Measurements from ENCODE around the gene ZNF74.

The ZNF74 gene

DNA sequence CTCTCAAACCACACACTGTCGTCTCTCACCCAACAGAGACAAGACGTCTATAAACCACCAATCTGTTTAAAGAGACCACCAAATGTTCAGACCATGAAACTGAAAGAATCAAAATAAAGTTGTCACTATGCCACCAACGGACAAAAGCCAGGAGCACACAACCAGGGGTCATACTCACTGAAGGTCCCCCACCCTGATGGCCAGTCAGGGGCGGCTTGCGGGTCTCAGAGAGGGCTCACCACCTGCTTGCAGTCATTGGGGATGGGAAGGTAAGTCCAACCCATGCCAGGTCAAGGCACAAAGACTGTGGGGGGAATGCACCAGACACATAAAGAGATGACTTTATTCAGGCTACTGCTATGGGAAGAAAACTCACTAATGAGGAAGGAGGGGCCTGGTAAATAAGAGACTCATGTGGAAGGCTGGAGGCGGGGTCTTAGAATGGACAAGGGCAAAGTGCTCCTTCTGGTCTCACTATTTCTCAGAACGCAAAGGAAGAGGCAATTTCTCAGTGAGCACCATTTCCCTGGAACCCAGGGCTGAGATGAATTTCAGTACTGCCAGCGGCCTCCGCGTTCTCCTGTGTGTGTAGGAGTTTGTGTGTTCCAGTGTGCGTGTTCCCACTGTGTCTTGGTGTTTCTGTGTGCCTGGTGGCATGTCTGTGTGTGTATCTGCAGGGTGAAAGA is 26.3 kb downstream of the ZNF74 start:
- DNase-seq (ENCODE audit: low read depth) = no peak

DNA sequence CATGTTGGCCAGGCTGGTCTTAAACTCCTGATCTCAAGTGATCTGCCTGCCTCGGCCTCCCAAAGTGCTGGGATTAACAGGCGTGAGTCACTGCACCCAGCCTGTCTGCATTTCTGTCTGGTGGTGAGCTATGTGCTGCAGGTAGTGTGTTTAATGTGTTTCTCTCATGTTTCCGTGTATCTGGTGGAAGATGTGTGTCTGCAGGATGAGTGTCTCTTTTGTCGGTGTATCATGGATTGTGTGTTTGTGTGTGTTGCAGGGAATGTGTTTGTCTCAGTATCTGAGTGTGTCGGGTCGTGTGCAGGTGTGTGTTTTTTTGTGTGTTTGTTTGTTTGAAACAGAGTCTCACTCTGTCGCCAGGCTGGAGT is 27.5 kb downstream of the ZNF74 start:
- no peak for DNase-seq (ENCODE audit: low read depth)

DNA sequence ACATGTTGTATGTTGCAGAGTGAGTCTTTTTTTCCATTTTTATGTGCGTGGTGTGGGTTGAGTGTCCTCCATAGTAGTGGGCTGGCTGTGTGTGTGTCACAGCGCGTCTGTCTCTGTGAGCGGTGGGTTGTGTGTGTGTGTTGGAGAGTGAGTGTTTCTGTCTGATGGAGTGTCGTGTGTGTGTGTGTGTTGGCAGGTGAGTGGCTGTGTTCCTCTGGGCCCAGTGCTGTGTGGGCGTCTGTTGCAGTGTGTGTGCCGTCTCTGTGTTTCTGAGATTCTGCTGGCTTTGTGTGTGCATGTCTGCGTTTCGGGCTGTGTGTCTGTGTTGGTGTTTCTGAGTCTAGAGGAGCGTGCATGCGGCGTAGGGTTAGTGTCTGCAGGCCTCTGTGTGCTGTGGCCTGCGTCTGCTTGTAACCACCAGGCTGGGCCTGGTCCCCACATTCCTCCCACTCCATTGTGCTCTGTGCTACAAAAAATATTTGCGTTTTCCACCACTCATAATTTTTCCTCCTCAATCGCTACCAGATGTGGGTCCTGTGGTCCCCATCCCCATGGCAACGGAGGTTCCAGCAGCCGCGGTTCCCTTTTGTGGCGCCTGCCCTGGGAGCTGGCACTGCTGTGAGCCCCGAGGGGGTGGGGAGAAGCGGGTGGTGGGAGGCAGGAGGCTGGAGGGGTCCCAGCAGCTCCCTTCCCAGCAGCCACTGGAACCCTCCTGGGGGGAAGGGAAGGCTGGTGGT is 28.5 kb downstream of the ZNF74 start:
- DNase-seq (ENCODE audit: low read depth) = no peak

DNA sequence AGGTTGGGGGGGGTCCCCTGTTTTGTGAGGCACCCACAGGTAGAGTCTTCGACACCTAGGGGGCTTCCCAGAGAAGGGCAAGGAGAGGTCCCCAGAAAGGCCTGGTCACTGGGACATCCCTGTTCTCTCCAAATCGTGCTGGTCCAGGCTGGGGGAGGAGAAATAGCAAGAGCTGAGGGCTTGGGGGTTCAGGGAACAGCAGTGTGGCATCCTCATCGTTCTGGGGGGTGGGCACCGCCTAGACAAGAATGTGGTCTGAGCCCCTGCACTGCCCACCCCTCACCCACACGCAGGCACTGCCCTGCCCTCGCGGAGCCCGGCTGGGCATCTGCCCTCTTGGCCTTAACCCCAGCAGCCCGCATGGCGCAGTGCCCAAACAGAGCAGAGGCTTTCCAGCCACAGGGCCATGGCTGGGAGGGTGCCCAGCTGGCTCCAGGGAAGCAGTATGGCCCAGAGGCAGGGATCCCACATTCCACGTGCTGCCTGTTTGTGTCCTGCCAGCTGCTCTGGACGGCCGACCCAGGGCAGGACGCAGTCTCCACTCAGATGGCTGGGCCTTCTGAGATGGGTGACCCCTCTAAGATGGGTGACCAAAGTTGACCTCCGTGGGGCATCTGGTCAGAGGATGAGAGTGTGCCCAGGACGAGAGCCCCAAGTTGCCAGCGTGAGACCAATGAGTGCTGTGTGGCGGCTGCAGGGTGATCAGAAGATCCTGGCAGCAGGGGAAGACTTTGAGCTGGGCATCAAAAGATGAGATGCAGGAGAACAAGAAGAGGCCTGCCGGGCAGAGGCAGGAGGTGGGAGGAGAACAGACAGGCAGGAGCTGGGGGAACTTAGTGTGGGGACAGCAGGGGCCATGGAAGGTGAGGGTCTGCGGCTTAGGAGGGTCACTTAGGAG is 29.3 kb downstream of the ZNF74 start:
- no peak for DNase-seq (ENCODE audit: low read depth)

DNA sequence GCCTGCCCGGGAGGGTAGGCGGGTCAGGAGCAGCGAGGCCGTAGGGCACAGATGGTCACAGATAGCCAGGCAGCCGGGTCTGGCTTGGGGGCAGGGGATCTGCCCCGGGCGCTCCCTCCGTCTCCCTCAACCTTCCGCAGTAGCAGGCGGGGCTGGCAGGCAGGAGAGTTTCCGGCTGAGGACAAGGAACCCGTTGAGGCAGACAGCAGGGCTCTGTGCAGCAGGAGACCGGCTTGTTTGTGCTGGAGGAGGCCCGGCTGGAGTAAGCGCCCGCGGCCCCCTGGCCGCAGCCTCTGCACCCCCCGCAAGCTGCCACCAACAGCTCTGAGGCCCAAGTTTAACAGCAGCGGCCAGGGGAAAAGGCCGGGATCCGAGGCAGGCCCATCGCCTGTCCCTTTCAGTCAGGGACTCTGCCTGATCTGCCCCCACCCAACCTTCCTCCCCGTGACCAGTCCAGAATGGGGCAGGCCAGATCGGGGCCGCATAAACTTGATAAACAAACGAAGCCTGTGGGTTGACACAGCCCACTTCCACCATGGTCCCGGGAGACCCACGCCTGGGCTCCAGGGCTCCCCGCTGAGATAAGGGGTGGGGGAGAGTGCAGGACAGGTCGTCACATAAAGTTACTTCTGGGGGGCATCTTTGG is 30.1 kb downstream of the ZNF74 start:
- no peak for DNase-seq (ENCODE audit: low read depth)

DNA sequence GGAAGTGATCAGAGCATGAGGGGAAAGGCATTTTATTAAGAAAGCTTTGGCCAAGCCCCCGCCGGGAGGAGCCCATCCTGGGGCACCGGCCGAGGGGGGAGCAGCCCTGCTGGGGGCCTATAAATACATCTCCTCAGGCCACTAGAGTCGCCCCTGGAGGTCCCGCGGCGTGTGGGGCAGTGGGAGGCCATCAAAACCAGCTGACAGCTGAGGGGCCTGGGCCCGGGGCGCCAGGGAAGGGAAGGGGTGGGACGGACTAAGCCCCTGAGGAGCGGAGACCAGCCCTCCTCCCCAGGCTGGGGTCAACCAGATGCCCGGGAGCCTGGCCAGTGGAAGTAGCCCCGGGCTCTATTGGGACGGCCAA is 30.6 kb downstream of the ZNF74 start:
- DNase-seq (ENCODE audit: low read depth) = no peak

DNA sequence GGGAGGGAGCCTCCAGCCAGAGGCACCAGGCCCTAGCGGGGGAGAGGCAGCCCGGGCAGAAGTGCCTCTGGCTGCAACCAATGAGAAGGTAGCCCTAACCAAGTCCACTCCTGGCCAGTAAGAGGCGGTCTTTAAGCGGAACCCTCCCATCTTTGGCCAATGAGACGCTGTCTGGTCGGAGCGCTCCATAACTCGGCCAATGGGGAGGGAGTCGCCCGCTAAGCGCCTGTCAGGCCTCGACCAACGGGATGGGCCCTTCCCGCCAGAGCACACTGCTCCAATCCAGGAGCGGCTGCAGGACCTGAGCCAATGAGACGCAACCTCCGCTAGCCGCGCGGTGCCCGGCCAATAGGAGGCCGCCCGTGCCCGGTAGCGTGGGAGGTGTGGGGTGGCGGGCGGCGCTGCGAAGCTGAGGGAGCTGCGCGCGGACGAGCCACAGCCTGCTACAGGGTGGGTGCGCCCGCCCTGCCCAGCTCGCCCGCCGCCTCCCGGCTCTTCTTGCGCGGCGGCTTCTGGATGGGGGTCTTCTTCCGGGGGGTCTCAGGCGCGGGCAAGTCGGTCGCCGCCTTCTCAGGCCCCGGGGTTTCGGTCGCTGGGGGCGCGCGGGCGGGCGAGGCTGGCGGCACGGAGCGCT is 31.1 kb downstream of the ZNF74 start:
- DNase-seq (ENCODE audit: low read depth) = no peak

DNA sequence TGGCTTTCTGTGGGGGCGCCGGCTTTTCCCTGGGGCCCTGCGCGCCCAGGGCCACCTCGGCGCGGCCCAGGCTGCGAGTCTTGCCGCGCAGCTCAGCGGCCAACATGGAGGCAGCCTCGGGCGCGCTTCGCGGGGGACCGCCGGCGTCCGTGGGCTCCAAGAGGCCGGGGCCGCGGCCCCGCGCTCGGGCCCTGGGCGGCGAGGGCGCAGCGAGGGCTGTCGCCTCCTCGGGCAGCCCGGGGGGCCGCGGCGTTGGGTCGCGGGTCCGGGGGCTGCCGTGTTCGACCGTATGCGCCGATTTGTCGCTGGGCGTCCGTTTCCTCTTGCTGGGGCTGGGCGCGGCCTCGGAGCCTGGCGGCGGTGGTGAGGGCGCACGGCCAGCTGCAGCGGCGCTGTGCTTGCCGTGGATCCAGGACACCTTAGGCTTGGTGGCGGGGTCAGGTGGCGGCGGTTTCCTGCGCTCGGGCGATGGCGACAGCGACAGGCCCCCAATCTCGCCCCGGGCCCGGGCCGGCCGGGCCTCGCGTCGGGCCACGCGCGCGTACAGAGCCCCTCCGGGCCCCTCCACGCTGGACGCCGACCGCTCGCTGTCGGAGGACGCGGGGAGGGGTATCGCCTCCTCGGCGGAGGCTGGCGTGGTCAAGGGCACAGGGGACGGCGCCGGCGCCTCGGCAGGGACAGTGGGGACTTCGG is 31.8 kb downstream of the ZNF74 start:
- DNase-seq (ENCODE audit: low read depth) = no peak

DNA sequence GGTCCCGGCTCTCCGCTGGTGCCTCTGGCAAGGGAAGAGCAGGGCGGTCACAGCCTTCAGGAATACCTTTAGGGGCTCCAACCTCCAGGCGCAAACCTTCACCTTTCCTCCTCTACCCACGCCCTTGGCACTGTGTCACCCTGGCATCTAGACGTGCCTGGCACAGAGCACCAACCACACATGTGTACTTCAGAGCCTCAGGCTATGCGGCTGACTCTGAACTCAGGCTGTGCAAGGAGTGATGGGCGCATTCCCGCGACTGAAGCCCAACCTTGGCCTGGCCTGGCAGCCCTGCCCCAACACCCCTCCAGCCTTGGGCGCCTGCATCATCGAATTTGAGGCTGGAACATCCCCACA is 32.3 kb downstream of the ZNF74 start:
- no peak for DNase-seq (ENCODE audit: low read depth)

DNA sequence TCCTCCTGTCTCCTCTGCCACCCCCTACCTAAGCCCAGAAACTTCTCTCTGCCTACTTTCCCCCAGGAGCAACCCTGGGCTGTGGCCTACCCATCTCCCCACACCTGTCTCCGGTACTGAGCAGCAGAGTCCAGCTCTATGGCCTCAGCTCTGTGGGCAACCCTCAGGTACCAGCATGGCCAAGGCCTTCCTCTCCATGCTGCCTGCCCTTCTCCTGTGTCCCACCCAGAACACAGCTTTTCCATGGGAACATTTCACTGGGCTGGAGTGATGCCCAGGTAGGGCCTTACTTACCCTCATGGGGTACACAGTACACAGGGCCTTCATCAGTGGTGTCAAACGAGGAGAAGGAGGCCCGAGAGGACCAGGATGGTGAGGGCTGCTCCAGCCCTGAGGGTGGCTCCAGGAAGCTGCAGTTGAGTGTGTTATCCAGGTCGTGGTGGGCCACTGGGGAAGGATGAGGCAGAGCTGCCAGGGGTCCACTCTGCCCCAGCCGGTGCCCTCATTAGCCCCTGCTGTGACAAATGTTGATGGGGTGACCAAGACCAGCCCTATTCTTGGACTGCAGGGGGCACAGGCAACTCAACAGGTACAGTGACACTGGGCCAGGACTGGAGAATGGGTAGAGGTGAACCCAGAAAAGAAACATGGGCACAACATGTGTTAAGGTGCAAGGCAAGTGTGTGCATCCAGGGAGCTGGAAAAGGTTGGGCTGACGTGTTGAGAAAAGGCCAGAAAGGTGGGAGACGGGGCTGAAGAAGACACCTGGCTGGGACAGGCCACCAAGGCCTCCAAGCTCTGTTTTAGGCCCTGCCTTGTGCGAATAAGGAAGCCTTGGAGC is 33.4 kb downstream of the ZNF74 start:
- no peak for DNase-seq (ENCODE audit: low read depth)

DNA sequence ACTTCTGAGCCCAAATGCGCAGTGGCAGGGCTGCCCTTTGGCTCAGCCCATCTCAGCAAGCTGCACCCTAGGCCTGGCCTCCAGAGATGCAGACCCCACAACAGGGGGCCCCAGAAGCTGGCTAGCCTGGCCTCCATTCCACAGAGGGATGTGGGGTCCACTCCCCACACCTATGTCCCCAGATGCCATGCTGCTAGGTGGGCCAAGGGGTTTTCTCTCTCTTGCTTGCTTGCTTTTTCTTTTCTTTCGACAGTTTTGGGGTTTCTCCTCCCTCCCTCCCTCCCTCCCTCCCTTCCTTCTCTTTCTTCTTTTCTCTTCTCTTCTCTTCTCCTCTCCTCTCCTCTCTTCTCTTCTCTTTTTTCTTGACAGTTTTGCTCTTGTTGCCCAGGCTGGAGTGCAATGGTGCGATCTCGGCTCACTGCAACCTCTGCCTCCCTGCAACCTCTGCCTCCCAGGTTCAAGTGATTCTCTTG is 34.0 kb downstream of the ZNF74 start:
- no peak for DNase-seq (ENCODE audit: low read depth)

DNA sequence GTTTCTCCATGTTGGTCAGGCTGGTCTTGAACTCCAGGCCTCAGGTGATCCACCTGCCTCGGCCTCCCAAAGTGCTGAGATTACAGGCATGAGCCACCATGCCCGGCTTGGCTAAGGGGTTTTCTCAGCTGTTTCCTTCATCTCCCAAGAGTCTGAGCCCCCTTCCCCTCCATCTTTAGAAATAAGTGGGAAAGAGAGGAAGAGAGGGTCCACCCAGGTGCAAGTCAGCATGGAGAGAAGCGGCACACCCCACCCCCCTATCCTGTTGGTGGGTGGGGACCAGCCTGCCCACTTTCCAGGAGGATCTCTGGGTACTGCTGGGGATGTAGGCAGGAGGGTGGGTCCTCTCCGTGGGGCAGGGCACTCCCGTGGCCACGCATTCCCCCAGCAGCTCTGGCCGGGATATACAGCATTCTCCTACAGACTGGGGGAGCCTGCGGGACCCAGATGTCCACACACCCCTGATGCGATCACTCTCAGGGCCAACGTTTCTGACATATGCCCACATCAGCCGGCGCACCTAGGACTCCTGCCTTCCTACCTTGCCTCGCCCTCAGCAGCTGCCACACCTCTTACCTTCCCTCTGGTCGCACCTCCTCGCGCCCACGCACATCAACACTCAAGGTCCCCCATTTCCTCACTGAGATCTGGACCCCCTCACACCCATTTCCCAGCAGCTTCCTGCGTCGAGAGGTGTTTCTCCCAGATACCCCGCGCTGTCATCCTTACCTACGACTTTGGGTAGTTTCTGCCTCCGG is 34.7 kb downstream of the ZNF74 start:
- no peak for DNase-seq (ENCODE audit: low read depth)

DNA sequence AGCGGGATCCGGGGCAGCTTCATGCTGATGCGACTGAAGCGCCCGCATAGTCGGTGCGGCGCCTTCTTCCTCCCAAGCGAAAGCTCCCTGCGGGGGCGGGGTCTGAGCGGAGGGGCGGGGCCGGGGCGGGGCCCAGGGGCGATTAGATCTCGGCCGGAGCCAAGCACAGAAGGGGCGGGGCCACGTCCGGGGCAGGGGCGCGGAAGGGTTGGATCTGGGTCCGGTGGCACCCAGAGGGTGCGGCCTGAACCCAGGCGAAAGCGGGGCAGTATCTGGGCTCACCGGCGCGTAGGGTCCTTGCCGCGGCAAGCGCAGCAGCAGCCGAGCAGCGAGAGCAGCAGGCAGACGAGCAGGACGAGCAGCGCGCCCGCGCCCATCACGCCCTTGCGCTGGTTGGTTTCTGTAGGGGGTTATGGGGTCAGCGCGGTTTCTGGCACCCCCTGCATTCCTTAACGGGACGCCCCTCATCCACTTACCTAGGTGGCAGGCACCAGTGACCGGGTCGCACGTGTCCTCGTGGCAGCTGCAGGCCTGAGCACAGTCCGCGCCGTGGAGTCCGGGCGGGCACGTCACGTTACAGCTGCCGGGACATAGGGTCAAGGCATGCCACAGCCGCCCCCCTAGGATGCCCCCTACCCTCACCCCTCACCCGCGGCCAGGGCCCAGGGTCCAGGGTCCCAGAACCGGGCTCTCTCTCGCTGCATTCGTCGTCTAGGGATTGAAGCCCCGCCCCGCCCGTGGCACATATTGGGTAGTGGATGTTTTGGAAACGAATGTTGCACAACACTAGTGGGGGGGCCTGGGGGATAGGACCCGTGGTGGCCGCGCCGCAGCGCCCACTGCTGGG is 35.5 kb downstream of the ZNF74 start:
- DNase-seq (ENCODE audit: low read depth) = peak; percentile 61

DNA sequence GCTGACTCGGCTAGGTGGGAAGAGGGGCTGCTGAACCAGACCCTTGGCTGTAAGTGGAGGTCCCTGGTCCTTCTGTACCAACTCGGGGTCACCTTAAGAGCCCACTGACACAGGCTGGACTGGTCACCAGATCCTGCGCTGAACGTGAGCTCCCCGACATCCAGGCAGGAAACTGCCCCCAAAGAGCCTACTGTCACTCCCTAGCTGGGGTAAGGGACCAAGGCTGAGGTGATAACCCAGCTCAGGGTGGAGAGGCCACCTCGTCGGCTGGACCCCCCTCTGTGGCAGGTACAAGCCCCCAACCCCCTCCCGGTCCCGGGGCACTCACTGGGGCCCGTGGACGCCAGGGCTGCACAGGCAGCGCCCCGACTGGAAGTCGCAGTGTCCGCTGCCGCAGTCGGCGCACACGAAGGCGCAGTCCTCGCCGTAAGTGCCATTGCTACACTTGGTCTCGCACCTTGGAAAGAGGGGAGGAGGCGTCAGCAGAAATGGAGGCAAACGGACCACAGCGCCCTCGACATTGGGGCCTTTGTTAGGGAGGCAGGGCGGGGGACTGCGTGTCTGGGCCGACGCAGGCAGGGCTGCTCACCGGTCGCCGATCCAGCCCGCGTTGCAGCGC is 36.3 kb downstream of the ZNF74 start:
- DNase-seq (ENCODE audit: low read depth) = no peak

DNA sequence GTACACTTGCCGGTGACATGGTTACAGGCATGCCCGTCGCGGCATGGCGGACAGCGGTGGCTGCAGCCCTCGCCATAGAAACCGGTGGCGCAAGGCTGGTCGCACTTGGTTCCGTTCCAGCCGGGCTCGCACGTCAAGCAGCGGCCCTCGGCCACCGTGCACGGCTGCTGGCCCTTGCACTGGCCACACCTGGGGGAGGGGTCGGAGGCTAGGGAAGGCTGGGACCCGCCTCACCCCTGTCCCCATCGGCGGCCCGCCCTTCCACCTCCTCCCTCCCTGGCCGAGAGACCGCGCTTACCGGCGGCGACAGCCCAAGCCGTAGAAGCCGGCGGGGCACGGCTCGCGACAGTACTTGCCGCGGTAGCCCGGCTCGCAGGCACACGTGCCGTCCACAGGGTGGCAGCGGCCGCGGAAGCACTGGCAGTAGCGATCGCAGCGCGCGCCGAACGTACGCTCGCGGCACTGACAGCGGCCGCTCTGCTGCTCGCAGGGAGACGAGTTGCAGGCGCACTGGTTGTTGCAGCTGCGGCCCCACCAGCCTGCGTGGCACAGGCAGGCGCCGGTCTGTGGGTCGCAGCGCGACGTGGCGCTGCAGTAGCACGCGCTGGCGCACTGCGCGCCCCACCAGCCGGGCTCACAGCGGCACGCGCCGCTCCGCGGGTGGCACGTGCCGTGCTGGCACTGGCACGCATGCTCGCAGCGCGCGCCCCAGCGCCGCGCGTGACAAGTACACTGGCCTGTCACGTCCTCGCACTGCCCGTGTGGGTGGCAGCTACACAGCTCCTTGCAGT is 37.0 kb downstream of the ZNF74 start:
- DNase-seq (ENCODE audit: low read depth) = peak; percentile 29

DNA sequence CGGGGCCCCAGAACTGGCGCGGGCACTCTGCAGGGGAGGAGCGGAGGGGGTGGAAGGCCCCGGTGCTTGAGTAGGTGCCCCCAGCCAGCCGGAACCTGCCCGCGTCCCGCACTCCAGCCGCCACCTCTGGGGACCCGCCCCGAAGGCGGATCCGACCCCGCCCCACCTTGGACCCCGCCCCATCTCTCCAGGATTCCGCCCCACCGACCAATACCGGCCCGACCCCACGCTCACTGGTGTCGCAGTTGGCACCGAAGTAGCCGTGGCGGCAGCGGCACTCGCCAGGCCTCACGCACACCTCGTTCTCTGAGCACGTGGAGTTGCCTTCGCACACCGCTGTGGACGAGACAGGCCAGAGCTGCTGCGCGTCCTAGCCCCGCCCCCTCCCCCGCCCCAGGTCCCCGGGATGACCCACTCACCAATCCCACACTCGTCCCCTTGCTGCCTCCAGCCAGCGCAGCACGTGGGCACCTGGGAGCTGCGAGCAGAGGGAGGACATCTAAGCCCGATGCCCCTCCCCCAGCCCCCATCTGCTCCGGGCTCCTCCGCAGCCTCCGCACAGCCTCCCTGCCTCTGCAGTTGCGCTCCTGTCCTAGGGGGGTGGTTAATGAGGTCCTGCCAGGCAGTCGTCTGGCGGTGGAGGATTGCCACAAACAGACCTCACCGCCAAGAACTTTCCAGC is 37.7 kb downstream of the ZNF74 start:
- DNase-seq (ENCODE audit: low read depth) = no peak

DNA sequence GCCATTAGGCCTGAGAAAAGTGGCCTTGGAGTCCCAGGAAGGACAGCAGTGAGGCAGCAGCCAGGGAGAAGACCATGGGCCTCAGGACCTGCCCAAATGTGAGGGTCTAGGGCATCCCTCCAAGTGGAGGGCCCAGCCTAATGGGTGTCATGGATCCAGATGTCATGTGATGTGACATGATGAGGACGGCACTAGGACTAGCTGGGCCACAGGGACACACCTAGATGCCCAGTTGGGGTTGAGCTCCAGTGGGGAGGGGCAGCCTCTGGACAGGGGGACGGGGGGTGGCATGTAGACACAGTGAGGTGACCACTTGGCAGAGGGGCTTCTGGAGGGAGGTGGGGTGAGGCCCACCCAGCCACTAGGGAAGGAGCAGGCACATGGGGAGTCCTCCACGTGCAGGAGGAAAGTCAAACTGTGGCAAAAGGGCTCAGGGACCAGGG is 38.3 kb downstream of the ZNF74 start:
- no peak for DNase-seq (ENCODE audit: low read depth)

All from activated gamma-delta T cell treated with anti-CD3 and anti-CD28 coated beads, Interleukin-2, amount 50 U/mL, for 16 hours (primary cell).